Small intestine (tissue), 7 donors: ENCODE measurements around the gene DNER. TPM values are rescaled to one million over a fixed set of nuclear protein-coding genes. Genes with fewer than 3 reads are reported as not detected.

Experiments
- DNase-seq, 2 donors: peaks; one replicate each; pipeline versions ENCODE4 v3.0.0 to v3.0.0-alpha.2; 2013
- FAIRE-seq: peaks from 2 replicates; lab custom pipeline; 2012; peaks lifted over from hg19 to GRCh38; lab: Jason Lieb, UNC
- H3K27ac ChIP-seq, 3 donors: one replicate each; pipeline ENCODE4 v1.5.1; 2013; ENCODE audit warnings: low read length in 2 of 3, mild to moderate bottlenecking in 2 of 3, control low read depth in 1 of 3, inconsistent platforms in 1 of 3, low read depth in 1 of 3, moderate library complexity in 1 of 3
- H3K27me3 ChIP-seq, 3 donors: one replicate each; pipeline ENCODE4 v1.6.1; 2013; ENCODE audit warnings: low read length in 3 of 3, inconsistent platforms in 1 of 3; ENCODE audit not compliant: control insufficient read depth in 3 of 3, insufficient read depth in 3 of 3
- H3K36me3 ChIP-seq, 3 donors: one replicate each; pipeline ENCODE4 v1.6.1; 2013; ENCODE audit warnings: low read length in 3 of 3, inconsistent platforms in 1 of 3, low read depth in 1 of 3, mild to moderate bottlenecking in 1 of 3, moderate library complexity in 1 of 3; ENCODE audit not compliant: control insufficient read depth in 3 of 3, insufficient read depth in 2 of 3
- H3K4me1 ChIP-seq, 3 donors: one replicate each; pipeline ENCODE4 v1.6.1; 2013; ENCODE audit warnings: low read length in 2 of 3, inconsistent platforms in 1 of 3, low read depth in 1 of 3, mild to moderate bottlenecking in 1 of 3, moderate library complexity in 1 of 3; ENCODE audit not compliant: control insufficient read depth in 3 of 3, insufficient read depth in 2 of 3
- H3K4me3 ChIP-seq, 3 donors: one replicate each; pipeline ENCODE4 v1.5.1; 2013; ENCODE audit warnings: low read length in 3 of 3, control low read depth in 1 of 3, inconsistent platforms in 1 of 3, low read depth in 1 of 3, mild to moderate bottlenecking in 1 of 3, moderate library complexity in 1 of 3
- H3K9me3 ChIP-seq, 2 donors: one replicate each; pipeline ENCODE4 v1.6.1; 2013; ENCODE audit warnings: low read depth in 1 of 2, low read length in 1 of 2; ENCODE audit not compliant: control insufficient read depth in 2 of 2, insufficient read depth in 1 of 2
- WGBS, 3 donors: extraction: QIAGEN DNeasy Blood & Tissue Kit; methylation state at CpG; one replicate each; pipeline ENCODE4 v1.1.7; 2013; 5-methylcytosine and 5-hydroxymethylcytosine counted together
- polyA plus RNA-seq, 4 donors: library from polyadenylated mRNA; stranded (reverse) in 3 of 4; unstranded in 1 of 4; fragments of 200-250 nt in 3 of 4; fragments of 120-200 nt in 1 of 4; gene quantifications; one replicate each; pipeline versions ENCODE4 v1.2.1 to v1.2.3, GENCODE V29; 2013
- donor health status: healthy with polysubstance abuse.
- donor health status: control.
- donor health status: control.
- donor health status: Bipolar disorder and iron deficiency.
- donor health status: healthy.

Gene DNER
- polyA plus RNA-seq, 4 donors = 0.99 to 2.4 TPM; not detected in 2

DNA sequence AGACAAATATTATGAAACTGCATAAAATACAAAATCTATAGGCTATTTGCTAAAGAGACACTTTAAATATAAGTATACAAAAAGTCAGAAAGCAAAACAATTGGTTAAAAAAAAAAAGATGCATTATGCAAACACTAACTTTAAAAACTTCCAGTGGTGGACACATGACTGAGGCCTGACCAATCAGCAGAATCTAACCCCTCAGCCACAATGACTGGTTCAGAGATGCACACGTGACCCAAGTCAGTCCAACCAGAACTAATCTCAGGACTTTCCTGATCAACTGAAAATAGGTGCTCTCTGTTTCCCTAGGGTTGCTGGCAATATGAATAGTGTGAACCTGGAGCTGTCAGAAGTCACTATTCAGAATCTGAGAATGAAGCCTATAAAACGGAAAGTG lies 22.7 kb downstream of the DNER start:
- no peaks in the 10 kb centered on the region for H3K36me3 ChIP-seq
- DNase-seq (no peak), FAIRE-seq (no peak)
- H3K4me3 ChIP-seq = no peak overlapping the region
- H3K9me3 ChIP-seq = no peaks in the 10 kb centered on the region
- H3K27me3 ChIP-seq = no peaks in the 10 kb centered on the region
- no peak overlapping the region for H3K27ac ChIP-seq
- WGBS, 3 donors = 53 to 74% (median 68%) methylated on average over 2 of the region's 2 CpGs
- no peaks in the 10 kb centered on the region for H3K4me1 ChIP-seq

DNA sequence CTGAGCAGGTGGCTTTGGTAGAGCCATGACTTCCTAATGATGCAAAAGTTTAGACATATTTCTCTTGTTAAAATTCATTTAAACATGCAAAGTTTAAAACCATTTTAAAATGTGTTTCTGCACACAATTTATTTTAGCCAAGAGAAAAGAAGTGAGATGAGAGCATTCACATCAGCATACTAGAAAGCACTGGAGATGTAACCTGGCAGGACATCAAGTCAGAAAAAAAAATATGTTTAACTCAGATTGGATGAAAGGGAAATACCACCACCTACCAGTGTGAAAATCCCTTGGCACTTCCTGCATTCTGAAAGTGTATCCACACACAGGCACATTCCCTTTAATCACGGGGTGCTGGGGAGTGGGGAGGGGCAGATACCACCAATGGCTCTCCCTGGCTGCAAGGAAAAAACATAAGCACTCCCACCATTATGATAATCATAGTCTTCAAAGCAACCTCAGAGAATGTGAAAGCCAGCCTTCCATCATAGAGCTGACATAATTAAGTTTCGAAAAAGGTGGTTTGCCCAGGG lies 25.0 kb downstream of the DNER start:
- Histone ChIP-seq H3K27me3 (no peaks in the 10 kb centered on the region), H3K4me3 (no peak overlapping the region), H3K4me1 (no peaks in the 10 kb centered on the region), H3K9me3 (no peaks in the 10 kb centered on the region), H3K36me3 (no peaks in the 10 kb centered on the region), H3K27ac (no peak overlapping the region)
- FAIRE-seq = no peak
- no peak for DNase-seq
- 35 to 59% (median 54%) methylated on average over 2 of the region's 2 CpGs for WGBS, 3 donors

DNA sequence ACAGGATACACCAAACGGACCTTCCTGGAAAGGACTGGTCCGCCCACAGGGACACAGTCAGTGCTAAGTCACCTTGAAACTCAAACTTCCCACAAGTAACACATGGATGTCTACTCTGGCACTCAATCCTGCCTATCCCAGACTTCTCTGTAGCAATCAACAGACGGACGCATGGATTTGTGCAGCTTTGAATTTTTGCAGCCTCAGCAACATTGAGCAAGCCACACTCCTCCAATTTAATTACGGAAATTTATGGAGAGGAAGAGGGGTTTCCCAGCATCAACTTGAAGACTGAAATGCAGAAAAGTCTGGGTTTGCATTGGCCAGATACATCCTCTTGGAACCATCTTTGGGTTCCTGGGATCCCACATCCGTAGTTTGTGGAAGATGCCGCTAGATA lies 26.2 kb downstream of the DNER start:
- no peak for FAIRE-seq
- Histone ChIP-seq H3K9me3 (no peaks in the 10 kb centered on the region), H3K4me1 (no peaks in the 10 kb centered on the region), H3K27ac (no peak overlapping the region), H3K27me3 (no peaks in the 10 kb centered on the region), H3K4me3 (no peak overlapping the region), H3K36me3 (no peaks in the 10 kb centered on the region)
- no peak for DNase-seq
- 86 to 92% (median 88%) methylated on average over 7 of the region's 7 CpGs for WGBS, 3 donors

DNA sequence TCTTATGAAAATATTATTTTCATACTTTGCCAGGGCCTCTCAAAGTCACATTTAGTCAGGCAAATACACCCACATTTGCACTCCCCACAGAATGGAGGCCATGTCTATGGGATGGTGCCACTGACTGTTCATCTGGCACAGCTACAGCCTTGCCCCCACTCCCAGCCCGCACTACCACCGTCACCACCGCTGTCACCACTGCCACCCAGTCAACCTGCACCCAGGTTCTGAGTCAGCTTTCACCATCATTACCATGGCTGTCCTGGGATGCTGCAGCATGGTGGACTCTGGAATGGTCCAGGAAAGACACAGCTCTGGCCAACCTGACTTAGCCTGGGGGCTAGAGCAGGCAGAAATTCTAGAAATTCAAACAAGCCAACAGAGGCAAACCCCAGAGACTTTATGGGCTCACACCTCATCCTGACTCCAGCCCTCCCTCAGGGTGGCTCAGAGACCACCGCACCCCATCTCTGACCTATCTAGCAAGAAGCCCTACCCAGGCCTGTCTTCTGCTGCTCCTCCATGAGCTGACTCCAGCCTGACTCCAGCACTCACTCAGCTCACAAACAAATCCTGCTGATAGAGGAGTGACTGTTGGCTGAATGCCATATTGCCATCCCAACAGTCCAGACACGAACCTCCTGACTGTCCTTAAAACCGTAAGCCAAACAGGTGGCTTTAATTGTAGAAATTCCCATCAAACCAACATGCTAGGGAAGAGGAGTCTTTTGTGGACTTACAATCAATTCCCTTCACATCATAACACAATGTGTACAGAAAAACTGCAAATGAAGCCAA lies 28.0 kb downstream of the DNER start:
- Histone ChIP-seq H3K27ac (no peak overlapping the region), H3K27me3 (no peaks in the 10 kb centered on the region), H3K9me3 (no peaks in the 10 kb centered on the region), H3K36me3 (no peaks in the 10 kb centered on the region), H3K4me1 (no peaks in the 10 kb centered on the region), H3K4me3 (no peak overlapping the region)
- FAIRE-seq (no peak), DNase-seq (no peak)
- 78 to 81% (median 79%) methylated on average over 6 of the region's 6 CpGs for WGBS, 3 donors

DNA sequence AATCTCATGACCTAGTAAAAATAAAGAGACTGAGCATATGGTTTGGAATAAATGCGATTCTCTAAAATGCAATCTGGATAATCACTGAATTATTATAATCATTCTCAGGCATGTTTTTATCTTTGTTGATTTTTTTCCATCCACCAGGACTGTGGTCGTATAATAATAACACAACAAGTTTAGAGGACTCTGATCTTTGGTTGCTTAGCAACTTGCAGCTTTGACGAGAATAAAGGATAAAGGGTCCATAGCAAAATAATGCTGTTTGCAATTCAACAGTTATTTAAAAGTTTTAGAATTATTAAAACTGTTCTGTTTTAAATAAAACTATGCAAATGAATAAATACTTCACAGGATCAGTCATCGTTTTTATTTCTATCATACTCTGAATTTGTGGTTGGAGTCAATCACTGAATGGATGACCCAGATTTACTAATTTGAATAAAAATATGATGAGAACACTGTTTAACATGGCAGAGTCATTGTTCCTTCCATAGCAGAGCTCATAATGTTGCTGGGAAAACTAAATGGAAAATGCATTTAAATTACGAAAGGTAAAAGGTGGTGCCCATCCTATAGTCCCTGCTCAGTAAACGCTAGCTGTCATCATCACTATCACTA lies 29.3 kb downstream of the DNER start:
- Histone ChIP-seq H3K9me3 (no peaks in the 10 kb centered on the region), H3K27ac (no peak overlapping the region), H3K4me3 (no peak overlapping the region), H3K4me1 (no peaks in the 10 kb centered on the region), H3K36me3 (no peaks in the 10 kb centered on the region), H3K27me3 (no peaks in the 10 kb centered on the region)
- DNase-seq = no peak
- FAIRE-seq = no peak
- 59 to 71% (median 61%) methylated on average over 6 of the region's 6 CpGs for WGBS, 3 donors

DNA sequence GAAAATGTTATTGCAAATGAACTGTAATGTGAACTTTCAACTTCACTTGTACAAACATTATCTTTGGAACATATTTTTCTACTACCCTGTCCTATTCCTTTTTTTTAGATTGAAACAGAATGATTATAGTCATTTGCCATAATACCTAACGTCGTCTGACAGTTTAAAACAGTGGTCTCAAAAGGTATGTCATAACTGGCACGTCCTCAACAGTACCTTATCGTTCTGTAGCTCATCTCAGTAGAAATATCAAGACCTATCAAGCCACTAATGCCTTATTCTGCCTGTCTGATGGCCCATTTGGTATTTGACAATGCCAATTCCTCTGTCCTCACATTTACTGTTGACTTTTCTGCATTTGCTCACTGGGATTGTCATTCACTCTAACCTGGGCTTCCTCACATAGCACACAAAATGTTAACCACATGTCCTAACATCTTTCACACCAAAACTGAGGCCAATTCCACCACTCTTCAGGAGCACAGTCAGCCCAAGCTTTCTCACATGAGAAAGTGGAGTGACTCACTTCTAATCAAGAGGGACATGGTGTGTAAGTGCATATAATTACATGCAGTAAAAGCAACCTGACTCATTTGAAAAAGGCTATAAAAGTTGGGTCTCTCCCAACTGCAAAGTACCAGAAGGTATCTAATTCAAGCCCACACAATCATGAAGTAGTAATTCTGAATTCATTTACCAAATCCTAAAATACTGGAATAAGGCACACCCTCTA lies 34.8 kb downstream of the DNER start:
- FAIRE-seq (no peak), DNase-seq (no peak)
- Histone ChIP-seq H3K36me3 (no peaks in the 10 kb centered on the region), H3K9me3 (no peaks in the 10 kb centered on the region), H3K27ac (no peak overlapping the region), H3K4me1 (no peaks in the 10 kb centered on the region), H3K4me3 (no peak overlapping the region), H3K27me3 (peaks cover 0 to 2% (median 0%) of the 10 kb centered on the region in 3 donors)
- 66 to 84% (median 74%) methylated on average over 4 of the region's 4 CpGs for WGBS, 3 donors

DNA sequence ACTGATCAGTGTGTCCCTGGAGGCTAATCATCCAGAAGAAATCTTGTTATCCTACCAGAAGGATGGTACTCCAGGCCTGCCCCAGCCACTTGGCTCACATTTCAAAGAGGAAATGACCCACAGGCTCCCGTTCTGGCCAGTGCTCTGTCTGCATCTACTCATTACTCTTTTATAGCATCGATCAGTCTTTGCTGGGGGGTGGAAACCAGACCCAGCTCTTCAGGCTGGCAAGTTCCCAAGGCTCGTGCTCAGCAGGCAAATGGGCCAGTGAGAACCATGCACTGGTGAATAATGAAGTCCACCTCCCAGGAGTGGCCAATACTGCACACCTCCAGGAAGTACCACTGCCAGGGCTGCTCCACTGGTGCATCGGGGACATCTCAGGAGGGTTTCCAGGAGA lies 38.8 kb downstream of the DNER start:
- Histone ChIP-seq H3K36me3 (no peaks in the 10 kb centered on the region), H3K4me1 (no peaks in the 10 kb centered on the region), H3K27ac (no peak overlapping the region), H3K4me3 (no peak overlapping the region), H3K27me3 (peaks cover 0 to 4% (median 2%) of the 10 kb centered on the region in 3 donors), H3K9me3 (no peaks in the 10 kb centered on the region)
- FAIRE-seq (no peak), DNase-seq (no peak)
- WGBS, 3 donors = 48 to 51% (median 49%) methylated on average over 4 of the region's 4 CpGs

DNA sequence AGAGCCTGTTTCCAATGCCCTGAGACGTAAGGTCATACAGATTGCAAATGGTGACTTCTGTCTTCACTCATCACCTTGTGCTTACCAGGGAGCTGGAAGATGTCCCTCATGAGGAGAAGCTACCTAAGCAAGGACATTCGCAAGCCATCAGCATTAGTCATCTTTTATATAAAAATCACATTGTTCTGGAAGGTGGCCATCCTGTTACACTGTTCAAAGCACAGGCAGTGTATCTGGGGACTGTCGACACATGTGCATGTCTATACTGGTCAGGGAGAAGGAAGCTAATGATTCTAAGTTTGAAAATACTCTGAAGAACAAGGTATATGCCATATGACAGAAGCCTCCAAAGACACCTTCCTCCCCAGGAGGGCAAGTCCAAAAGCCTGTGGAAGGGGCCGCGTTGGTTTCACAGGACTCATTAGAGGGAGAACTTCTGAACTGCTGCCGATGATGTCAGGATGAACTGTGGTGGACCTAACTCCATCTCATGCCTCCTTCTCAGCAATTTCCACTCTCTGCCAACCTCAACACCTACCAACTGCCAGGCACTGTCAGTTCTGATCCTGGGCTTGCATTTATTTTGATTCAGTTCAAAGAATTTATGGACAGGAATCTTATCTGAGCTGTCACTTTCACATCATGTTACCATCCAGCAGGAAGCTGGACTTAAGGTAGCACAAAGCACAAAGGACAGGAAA lies 39.4 kb downstream of the DNER start:
- H3K4me3 ChIP-seq = no peak overlapping the region
- H3K9me3 ChIP-seq = no peaks in the 10 kb centered on the region
- no peak for DNase-seq
- peaks cover 0 to 4% (median 2%) of the 10 kb centered on the region in 3 donors for H3K27me3 ChIP-seq
- 87 to 94% (median 90%) methylated on average over 6 of the region's 6 CpGs for WGBS, 3 donors
- no peaks in the 10 kb centered on the region for H3K36me3 ChIP-seq
- no peaks in the 10 kb centered on the region for H3K4me1 ChIP-seq
- no peak for FAIRE-seq
- H3K27ac ChIP-seq = no peak overlapping the region
